22Rv1 (cell line): Measurements from ENCODE around the gene INPP5D.

ENCODE experiments used
- CTCF ChIP-seq: fragments of 450-650 bp; IDR thresholded peaks from 2 replicates; pipeline ENCODE4 v1.5.1; 2017; ENCODE audit warnings: mild to moderate bottlenecking
- ZFX ChIP-seq: fragments of 450-650 bp; IDR thresholded peaks from 2 replicates; pipeline ENCODE4 v1.6.1; 2017; ENCODE audit warnings: antibody characterized with exemption, borderline replicate concordance

GRCh38 chr2:233208382-233209116, 148.4 kb downstream of the INPP5D start:
- no peak for TF ChIP-seq CTCF
- no peak for TF ChIP-seq ZFX
